Rectal smooth muscle tissue (tissue), 1 donor: ENCODE results near the gene ACBD4.

ENCODE experiments used
- H3K27ac ChIP-seq: one replicate; pipeline ENCODE4 v1.7.0; 2013; ENCODE audit warnings: low read depth, low read length, inconsistent platforms
- H3K27me3 ChIP-seq: one replicate; pipeline ENCODE4 v1.7.0; 2013; ENCODE audit warnings: low read length; ENCODE audit not compliant: control insufficient read depth, insufficient read depth
- H3K36me3 ChIP-seq: one replicate; pipeline ENCODE4 v1.7.0; 2013; ENCODE audit warnings: low read length; ENCODE audit not compliant: control insufficient read depth, insufficient read depth
- H3K4me1 ChIP-seq: one replicate; pipeline ENCODE4 v1.7.0; 2013; ENCODE audit warnings: low read length; ENCODE audit not compliant: control insufficient read depth, insufficient read depth
- H3K4me3 ChIP-seq: one replicate; pipeline ENCODE4 v1.7.0; 2013; ENCODE audit warnings: low read length
- H3K9ac ChIP-seq: one replicate; pipeline ENCODE4 v1.7.0; 2013; ENCODE audit warnings: low read length

ACBD4 gene

GRCh38 chr17:45186801-45187354, 51.4 kb downstream of the ACBD4 start:
- H3K27ac ChIP-seq = no peak overlapping the region
- no peak overlapping the region for H3K4me3 ChIP-seq
- no peak overlapping the region for H3K9ac ChIP-seq
- no peaks in the 10 kb centered on the region for H3K27me3 ChIP-seq
- no peaks in the 10 kb centered on the region for H3K4me1 ChIP-seq
- no peaks in the 10 kb centered on the region for H3K36me3 ChIP-seq

GRCh38 chr17:45189009-45189408, 53.5 kb downstream of the ACBD4 start:
- no peaks in the 10 kb centered on the region for H3K27me3 ChIP-seq
- no peaks in the 10 kb centered on the region for H3K4me1 ChIP-seq
- no peaks in the 10 kb centered on the region for H3K36me3 ChIP-seq
- H3K27ac ChIP-seq = no peak overlapping the region
- H3K4me3 ChIP-seq = no peak overlapping the region
- no peak overlapping the region for H3K9ac ChIP-seq

- Histone ChIP-seq H3K27ac (no peak overlapping the region), H3K4me3 (no peak overlapping the region), H3K36me3 (no peaks in the 10 kb centered on the region), H3K4me1 (no peaks in the 10 kb centered on the region), H3K9ac (no peak overlapping the region), H3K27me3 (no peaks in the 10 kb centered on the region)
These were observed 55.2 kb downstream of the ACBD4 start for GRCh38 chr17:45190503-45191255.
